DND-41 (cell line): ENCODE results near the gene EIF2S2.
"Not testable (repeated sequence)": the region's sequence is repeated elsewhere in the genome, so short reads cannot be mapped to it uniquely, and the experiment has no call there.

Experiments used
- ATAC-seq: fragments of 200-7000 bp; cut with Tn5 transposase; 3 replicates; pipeline ENCODE4 v1.9.1; 2021; ENCODE audit warnings: low read depth; ENCODE audit not compliant: insufficient read depth
- DNase-seq: peaks from one replicate; pipeline ENCODE4 v3.0.0-alpha.2; 2020
- H2AFZ ChIP-seq: 2 replicates; pipeline ENCODE4 v1.6.0; 2012; ENCODE audit warnings: low read depth, low read length
- H3K27ac ChIP-seq: 2 replicates; pipeline ENCODE4 v1.5.1; 2012; ENCODE audit warnings: low read length, inconsistent platforms
- H3K27me3 ChIP-seq: fragments of 200-600 bp; sonication (generic); 2 replicates; pipeline ENCODE4 v1.6.0; 2012; ENCODE audit warnings: low read length, mild to moderate bottlenecking, inconsistent platforms; ENCODE audit not compliant: insufficient read depth, poor library complexity
- H3K36me3 ChIP-seq: 2 replicates; pipeline ENCODE4 v1.5.1; 2012; ENCODE audit warnings: low read length, inconsistent platforms; ENCODE audit not compliant: insufficient read depth
- H3K4me1 ChIP-seq: 2 replicates; pipeline ENCODE4 v1.5.1; 2012; ENCODE audit warnings: mild to moderate bottlenecking, low read length; ENCODE audit not compliant: insufficient read depth
- H3K4me2 ChIP-seq: 2 replicates; pipeline ENCODE4 v1.6.0; 2012; ENCODE audit warnings: mild to moderate bottlenecking, moderate library complexity, low read length, inconsistent platforms; ENCODE audit not compliant: insufficient read depth
- H3K4me3 ChIP-seq, 2 experiments: fragments of 200-600 bp in 1 of 2; shearing (Covaris generic) in 1 of 2; 2 replicates each; pipeline ENCODE4 v1.5.1; 2012 to 2016; ENCODE audit warnings: inconsistent platforms in 2 of 2, low read length in 2 of 2, mild to moderate bottlenecking in 2 of 2, low read depth in 1 of 2, moderate library complexity in 1 of 2
- H3K79me2 ChIP-seq: 2 replicates; pipeline ENCODE4 v1.6.0; 2012; ENCODE audit warnings: low read length, inconsistent platforms; ENCODE audit not compliant: insufficient read depth
- H3K9ac ChIP-seq: 2 replicates; pipeline ENCODE4 v1.6.0; 2012; ENCODE audit warnings: low read depth, mild to moderate bottlenecking, inconsistent platforms, low read length, moderate library complexity
- H3K9me3 ChIP-seq: 2 replicates; pipeline ENCODE4 v1.5.1; 2012; ENCODE audit warnings: low read length, moderate library complexity, mild to moderate bottlenecking, inconsistent platforms; ENCODE audit not compliant: insufficient read depth, severe bottlenecking
- H4K20me1 ChIP-seq: 2 replicates; pipeline ENCODE4 v1.6.0; 2012; ENCODE audit warnings: low read length; ENCODE audit not compliant: insufficient read depth
- CTCF ChIP-seq: IDR thresholded peaks from 2 replicates; pipeline ENCODE4 v1.5.1; 2012; ENCODE audit warnings: borderline replicate concordance, low read length, moderate library complexity, mild to moderate bottlenecking; ENCODE audit not compliant: poor library complexity, severe bottlenecking; ENCODE audit errors: extremely low read depth
- EZH2 ChIP-seq: IDR thresholded peaks from 3 replicates; pipeline ENCODE4 v1.6.1; 2012; ENCODE audit warnings: borderline replicate concordance, low read depth, mild to moderate bottlenecking, moderate library complexity, low read length, inconsistent platforms; ENCODE audit not compliant: severe bottlenecking

Gene EIF2S2

DNA sequence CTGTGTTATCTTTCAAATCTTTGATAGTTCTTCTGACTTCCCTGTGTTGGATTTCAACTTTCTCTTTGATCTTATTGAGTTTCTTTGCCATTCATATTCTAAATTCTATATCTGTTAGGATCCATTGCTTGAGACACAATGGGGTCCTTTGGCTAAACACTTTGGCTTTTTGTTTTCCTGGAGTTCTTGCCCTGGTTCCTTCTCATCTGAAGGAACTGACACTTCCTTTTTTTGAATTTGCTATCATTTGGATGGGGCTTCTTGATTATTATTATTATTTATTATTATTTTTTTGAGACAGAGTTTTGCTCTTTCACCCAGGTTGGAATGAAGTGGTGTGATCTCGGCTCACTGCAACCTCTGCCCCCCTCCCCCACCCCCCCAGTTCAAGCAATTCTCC is 30.1 kb upstream of the EIF2S2 start:
- ATAC-seq: no peak
- no peak for DNase-seq

GRCh38 chr20:34141293-34141692 is 29.2 kb upstream of the EIF2S2 start:
- no peak overlapping the region for H3K9ac ChIP-seq
- ATAC-seq (no peak), DNase-seq (no peak)
- H3K27ac ChIP-seq: no peak overlapping the region
- H3K4me3 ChIP-seq: no peak overlapping the region
- H3K4me1 ChIP-seq: no peaks in the 10 kb centered on the region
- H3K27me3 ChIP-seq: no peaks in the 10 kb centered on the region
- H4K20me1 ChIP-seq: no peaks in the 10 kb centered on the region
- H3K4me2 ChIP-seq: no peak overlapping the region
- no peak overlapping the region for H2AFZ ChIP-seq
- TF ChIP-seq CTCF: no peak
- no peak for TF ChIP-seq EZH2
- H3K9me3 ChIP-seq: no peaks in the 10 kb centered on the region
- no peaks in the 10 kb centered on the region for H3K36me3 ChIP-seq
- no peaks in the 10 kb centered on the region for H3K79me2 ChIP-seq

More for the DNA sequence above, 30.1 kb upstream of the EIF2S2 start:
- Histone ChIP-seq H3K4me2 (no peak overlapping the region), H3K4me3 (no peak overlapping the region), H4K20me1 (no peaks in the 10 kb centered on the region), H3K79me2 (no peaks in the 10 kb centered on the region), H3K9ac (no peak overlapping the region), H3K9me3 (no peaks in the 10 kb centered on the region), H3K36me3 (no peaks in the 10 kb centered on the region), H2AFZ (no peak overlapping the region), H3K4me1 (no peaks in the 10 kb centered on the region), H3K27ac (no peak overlapping the region), H3K27me3 (no peaks in the 10 kb centered on the region)
- TF ChIP-seq EZH2 (no peak), CTCF (no peak)

DNA sequence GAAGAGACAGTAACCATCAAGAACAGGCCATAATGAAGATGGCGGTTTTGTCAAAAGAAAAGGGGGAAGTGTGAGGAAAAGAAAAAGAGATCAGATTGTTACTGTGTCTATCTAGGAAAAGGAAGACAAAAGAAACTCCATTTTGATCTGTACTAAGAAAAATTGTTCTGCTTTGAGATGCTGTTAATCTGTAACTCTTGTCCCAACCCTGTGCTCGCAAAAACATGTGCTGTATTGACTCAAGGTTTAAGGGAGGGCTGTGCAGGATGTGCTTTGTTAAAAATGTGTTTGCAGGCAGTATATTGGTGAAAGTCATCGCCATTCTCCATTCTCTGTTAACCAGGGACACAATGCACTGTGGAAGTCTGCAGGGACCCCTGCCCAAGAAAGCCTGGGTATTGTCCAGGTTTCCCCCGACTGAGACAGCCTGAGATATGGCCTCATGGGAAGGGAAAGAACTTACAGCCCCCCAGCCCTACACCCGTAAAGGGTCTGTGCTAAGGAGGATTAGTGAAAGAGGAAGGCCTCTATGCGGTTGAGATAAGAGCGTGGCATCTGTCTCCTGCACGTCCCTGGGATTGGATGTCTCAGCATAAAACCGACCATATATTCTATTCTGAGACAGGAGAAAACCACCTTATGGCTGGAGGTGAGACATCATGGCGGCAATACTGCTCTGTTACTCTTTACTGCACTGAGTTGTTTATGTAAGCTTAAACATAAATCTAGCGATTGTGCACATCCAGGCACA is 23.7 kb upstream of the EIF2S2 start:
- H2AFZ ChIP-seq, H3K27ac ChIP-seq, H3K4me3 ChIP-seq: not testable (repeated sequence)

DNA sequence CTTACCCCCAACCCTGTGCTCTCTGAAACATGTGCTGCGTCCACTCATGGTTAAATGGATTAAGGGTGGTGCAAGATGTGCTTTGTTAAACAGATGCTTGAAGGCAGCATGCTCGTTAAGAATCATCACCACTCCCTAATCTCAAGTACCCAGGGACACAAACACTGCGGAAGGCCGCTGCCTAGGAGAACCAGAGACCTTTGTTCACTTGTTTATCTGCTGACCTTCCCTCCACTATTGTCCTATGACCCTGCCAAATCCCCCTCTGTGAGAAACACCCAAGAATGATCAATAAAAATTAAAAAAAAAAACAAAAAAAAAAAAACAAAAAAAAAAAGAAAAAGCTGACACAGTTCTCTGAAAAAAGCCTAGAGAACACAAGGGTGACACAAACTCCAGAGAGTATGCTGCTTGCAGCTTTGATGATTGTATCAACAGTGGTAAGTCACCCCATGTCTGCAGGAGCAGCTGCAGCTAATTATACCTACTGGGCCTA is 21.4 kb upstream of the EIF2S2 start:
- H3K4me2 ChIP-seq, DNase-seq: not testable (repeated sequence)

More for the DNA sequence above, 23.7 kb upstream of the EIF2S2 start:
- not testable (repeated sequence) for H4K20me1 ChIP-seq, H3K36me3 ChIP-seq, H3K9ac ChIP-seq, H3K4me2 ChIP-seq, H3K79me2 ChIP-seq, ATAC-seq, DNase-seq, H3K27me3 ChIP-seq, H3K9me3 ChIP-seq, H3K4me1 ChIP-seq

GRCh38 chr20:34132943-34133342 is 20.9 kb upstream of the EIF2S2 start:
- H3K4me3 ChIP-seq, H3K27ac ChIP-seq, ATAC-seq, H3K4me2 ChIP-seq, H3K9me3 ChIP-seq, H3K4me1 ChIP-seq, H3K9ac ChIP-seq, H4K20me1 ChIP-seq, DNase-seq, H3K79me2 ChIP-seq, H2AFZ ChIP-seq, H3K27me3 ChIP-seq, H3K36me3 ChIP-seq: not testable (repeated sequence)

More for the DNA sequence above, 21.4 kb upstream of the EIF2S2 start:
- not testable (repeated sequence) for H2AFZ ChIP-seq, H3K36me3 ChIP-seq, H3K27me3 ChIP-seq, H3K4me1 ChIP-seq, H3K4me3 ChIP-seq, H3K9me3 ChIP-seq, H3K79me2 ChIP-seq, H3K27ac ChIP-seq, H4K20me1 ChIP-seq, H3K9ac ChIP-seq, ATAC-seq

GRCh38 chr20:34132491-34132890 is 20.4 kb upstream of the EIF2S2 start:
- not testable (repeated sequence) for H3K36me3 ChIP-seq, DNase-seq, H3K4me2 ChIP-seq, H3K9ac ChIP-seq, H2AFZ ChIP-seq, H3K4me1 ChIP-seq, H4K20me1 ChIP-seq, H3K79me2 ChIP-seq, H3K9me3 ChIP-seq, H3K27me3 ChIP-seq, H3K4me3 ChIP-seq, H3K27ac ChIP-seq, ATAC-seq
